NT2/D1 (cell line): ENCODE measurements around the gene MYOZ3.

Experiments
- SUZ12 ChIP-seq: IDR thresholded peaks from 2 replicates; pipeline ENCODE4 v1.6.1; 2011; ENCODE audit not compliant: insufficient read length, insufficient read depth; ENCODE audit errors: extremely low read depth
- ZNF274 ChIP-seq: IDR thresholded peaks from 2 replicates; pipeline ENCODE4 v1.6.1; 2011; ENCODE audit warnings: mild to moderate bottlenecking, low read depth, low read length

DNA sequence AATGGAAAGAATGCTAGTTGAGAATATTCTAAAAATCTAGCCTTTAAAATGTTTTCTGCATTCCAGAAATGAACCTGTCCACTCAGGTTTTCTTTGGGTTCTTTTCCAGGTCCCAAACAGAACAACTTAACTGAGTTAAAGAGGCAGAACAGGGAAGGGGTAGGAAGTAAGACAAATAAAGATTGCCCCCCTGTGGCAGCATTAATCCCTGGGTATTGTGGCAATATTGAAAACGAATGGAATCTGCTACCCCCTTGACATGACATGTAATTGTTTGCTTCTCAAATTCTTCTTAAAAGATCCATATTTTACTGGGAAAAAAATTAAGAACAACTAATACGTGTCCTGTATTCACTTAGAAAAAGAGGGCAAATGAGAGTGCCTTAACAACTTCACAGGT, 49.1 kb downstream of the MYOZ3 start:
- no peak for TF ChIP-seq SUZ12
- TF ChIP-seq ZNF274, result no peak
